GM12874 (cell line): ENCODE measurements around the gene DGAT2.

Source experiments
- TF ChIP-seq, protein P1 (sequence below): IDR thresholded peaks from 2 replicates; pipeline ENCODE4 v1.5.1; 2011; ENCODE audit warnings: low read depth, mild to moderate bottlenecking, control low read depth, low read length, moderate library complexity; ENCODE audit not compliant: insufficient read depth

Gene DGAT2

DNA sequence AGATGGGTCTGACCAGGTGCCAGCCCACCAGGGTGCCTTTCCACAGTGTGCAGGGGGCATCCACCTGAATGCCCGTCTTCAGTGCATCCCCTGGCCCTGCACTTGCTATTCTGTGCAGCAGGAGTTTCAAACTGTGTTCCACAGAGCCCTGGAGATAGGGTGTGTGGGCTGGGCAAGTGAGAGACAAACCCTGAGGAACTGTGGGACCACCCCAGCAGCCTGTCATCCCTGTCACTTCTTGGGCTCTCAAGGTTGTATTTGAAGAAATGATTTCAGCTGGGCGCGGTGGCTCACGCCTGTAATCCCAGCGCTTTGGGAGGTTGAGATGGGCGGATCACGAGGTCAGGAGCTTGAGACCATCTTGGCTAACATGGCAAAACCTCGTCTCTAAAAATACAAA, 6.4 kb upstream of the DGAT2 start:
- TF ChIP-seq, protein P1, sequence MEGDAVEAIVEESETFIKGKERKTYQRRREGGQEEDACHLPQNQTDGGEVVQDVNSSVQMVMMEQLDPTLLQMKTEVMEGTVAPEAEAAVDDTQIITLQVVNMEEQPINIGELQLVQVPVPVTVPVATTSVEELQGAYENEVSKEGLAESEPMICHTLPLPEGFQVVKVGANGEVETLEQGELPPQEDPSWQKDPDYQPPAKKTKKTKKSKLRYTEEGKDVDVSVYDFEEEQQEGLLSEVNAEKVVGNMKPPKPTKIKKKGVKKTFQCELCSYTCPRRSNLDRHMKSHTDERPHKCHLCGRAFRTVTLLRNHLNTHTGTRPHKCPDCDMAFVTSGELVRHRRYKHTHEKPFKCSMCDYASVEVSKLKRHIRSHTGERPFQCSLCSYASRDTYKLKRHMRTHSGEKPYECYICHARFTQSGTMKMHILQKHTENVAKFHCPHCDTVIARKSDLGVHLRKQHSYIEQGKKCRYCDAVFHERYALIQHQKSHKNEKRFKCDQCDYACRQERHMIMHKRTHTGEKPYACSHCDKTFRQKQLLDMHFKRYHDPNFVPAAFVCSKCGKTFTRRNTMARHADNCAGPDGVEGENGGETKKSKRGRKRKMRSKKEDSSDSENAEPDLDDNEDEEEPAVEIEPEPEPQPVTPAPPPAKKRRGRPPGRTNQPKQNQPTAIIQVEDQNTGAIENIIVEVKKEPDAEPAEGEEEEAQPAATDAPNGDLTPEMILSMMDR, result no peak

GRCh38 chr11:75762885-75763284, 5.7 kb upstream of the DGAT2 start:
- TF ChIP-seq, protein P1, result no peak

GRCh38 chr11:75763846-75764245, 4.7 kb upstream of the DGAT2 start:
- TF ChIP-seq, protein P1, result no peak

DNA sequence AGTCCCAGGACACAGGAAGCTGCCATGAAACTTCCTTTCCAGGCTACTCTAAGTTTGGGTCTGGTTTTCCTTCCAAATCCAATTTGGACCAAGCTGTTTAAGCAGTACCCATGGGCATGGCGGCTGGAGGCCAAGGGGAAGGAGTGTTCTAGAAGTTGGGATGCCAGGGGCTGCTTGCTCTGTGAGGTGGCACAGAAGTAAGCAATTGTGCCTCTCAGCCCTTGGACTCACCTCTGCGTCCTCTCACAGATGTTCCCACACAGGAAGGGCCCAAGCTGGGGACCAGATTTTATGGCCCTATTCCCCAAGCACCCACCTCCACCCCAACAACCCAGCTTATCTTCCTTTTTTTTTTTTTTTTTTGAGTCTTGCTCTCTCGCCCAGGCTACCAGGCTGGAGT, 3.5 kb upstream of the DGAT2 start:
- TF ChIP-seq, protein P1, result no peak

GRCh38 chr11:75766443-75767227, 1.9 kb upstream of the DGAT2 start:
- TF ChIP-seq, protein P1, result no peak

DNA sequence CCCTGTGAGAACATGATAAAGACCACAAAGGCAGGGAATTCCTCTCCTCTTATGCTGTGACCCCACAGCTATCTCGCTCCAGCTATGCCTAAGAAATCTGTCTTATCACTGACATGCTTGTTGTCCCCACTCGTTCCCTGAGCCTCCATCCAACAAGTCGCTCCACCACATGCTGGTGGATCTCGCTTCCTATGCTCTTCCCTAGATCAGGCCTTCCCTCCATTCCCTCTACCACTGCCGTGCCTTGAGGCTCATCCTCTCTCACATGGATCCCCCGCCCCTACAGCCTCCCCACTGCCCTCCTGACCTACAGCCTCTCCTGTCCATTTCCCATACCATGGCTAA, 1.4 kb upstream of the DGAT2 start:
- TF ChIP-seq, protein P1, result no peak

DNA sequence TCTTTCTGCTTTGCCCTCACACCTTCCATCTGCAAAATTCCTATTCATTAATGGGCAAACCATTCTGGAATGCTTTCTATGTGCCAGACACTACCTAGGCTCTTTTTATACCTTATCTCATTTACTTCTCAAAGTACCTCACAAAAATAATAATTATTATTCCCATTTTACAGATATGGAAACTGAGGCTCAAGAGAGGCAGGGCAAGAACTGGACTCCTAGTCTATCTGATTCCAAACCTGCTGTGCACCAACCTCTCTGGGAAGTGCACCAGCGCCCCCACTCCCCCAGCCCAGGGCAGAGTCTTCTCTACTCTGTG, 826 bp upstream of the DGAT2 start:
- TF ChIP-seq, protein P1, result no peak
